ENCODE measurements around the gene BTAF1. TPM values are rescaled to one million over a fixed set of nuclear protein-coding genes. Genes with fewer than 3 reads are reported as not detected.
"Not testable (repeated sequence)": the region's sequence is repeated elsewhere in the genome, so short reads cannot be mapped to it uniquely, and the experiment has no call there.

Gene BTAF1
- total RNA-seq, 1 donor from 2014 or later, result 53.2 TPM

- no peak for DNase-seq
These were observed 55.0 kb downstream of the BTAF1 start for GRCh38 chr10:91978585-91978984.

GRCh38 chr10:91980319-91980718 lies 56.7 kb downstream of the BTAF1 start:
- peak; percentile 6 for DNase-seq

GRCh38 chr10:91983416-91983815 lies 59.8 kb downstream of the BTAF1 start:
- DNase-seq, result no peak

GRCh38 chr10:91987397-91988037 lies 63.9 kb downstream of the BTAF1 start:
- DNase-seq, result no peak

GRCh38 chr10:91992031-91992430 lies 68.5 kb downstream of the BTAF1 start:
- DNase-seq, result no peak

- no peak for DNase-seq
These were observed 72.7 kb downstream of the BTAF1 start for GRCh38 chr10:91996266-91996665.

- no peak for DNase-seq
These were observed 78.0 kb downstream of the BTAF1 start for GRCh38 chr10:92001581-92001980.

- no peak for DNase-seq
These were observed 78.4 kb downstream of the BTAF1 start for GRCh38 chr10:92001995-92002394.

GRCh38 chr10:92003258-92003657 lies 79.7 kb downstream of the BTAF1 start:
- DNase-seq, result no peak

GRCh38 chr10:92005978-92006377 lies 82.4 kb downstream of the BTAF1 start:
- DNase-seq, result no peak

GRCh38 chr10:92009445-92009844 lies 85.9 kb downstream of the BTAF1 start:
- no peak for DNase-seq

- DNase-seq, result no peak
These were observed 86.6 kb downstream of the BTAF1 start for GRCh38 chr10:92010047-92010735.

- DNase-seq, result no peak
These were observed 88.1 kb downstream of the BTAF1 start for GRCh38 chr10:92011560-92012214.

GRCh38 chr10:92014620-92015019 lies 91.0 kb downstream of the BTAF1 start:
- no peak for DNase-seq

GRCh38 chr10:92024700-92025099 lies 101.1 kb downstream of the BTAF1 start:
- DNase-seq, result no peak

GRCh38 chr10:92025340-92025739 lies 101.8 kb downstream of the BTAF1 start:
- DNase-seq, result not testable (repeated sequence)

GRCh38 chr10:92027141-92027540 lies 103.6 kb downstream of the BTAF1 start:
- no peak for DNase-seq

- no peak for DNase-seq
These were observed 108.0 kb downstream of the BTAF1 start for GRCh38 chr10:92031580-92031979.

GRCh38 chr10:92033070-92033469 lies 109.5 kb downstream of the BTAF1 start:
- not testable (repeated sequence) for DNase-seq

GRCh38 chr10:92038949-92039348 lies 115.4 kb downstream of the BTAF1 start:
- no peak for DNase-seq

- no peak for DNase-seq
These were observed 119.0 kb downstream of the BTAF1 start for GRCh38 chr10:92042541-92042940.

GRCh38 chr10:92045641-92046106 lies 122.1 kb downstream of the BTAF1 start:
- no peak for DNase-seq

- no peak for DNase-seq
These were observed 123.6 kb downstream of the BTAF1 start for GRCh38 chr10:92047215-92047614.

All from tongue (tissue), 2 donors.